ENCODE measurements around the gene BCL2A1.

GRCh38 chr15:79967298-79968182 is 3.5 kb downstream of the BCL2A1 start:
- TF ChIP-seq CTCF (conservative IDR thresholded peaks at IDR 0.05; ENCODE audit: low read depth, low read length) (no peak), RFX5 (IDR thresholded peaks at IDR 0.05; ENCODE audit: low read depth, low read length) (no peak), POLR2A (IDR thresholded peaks at IDR 0.05; ENCODE audit: low read depth, low read length) (no peak), CEBPB (IDR thresholded peaks at IDR 0.05; ENCODE audit: low read depth, low read length) (no peak), RAD21 (IDR thresholded peaks at IDR 0.05; ENCODE audit: low read length) (no peak), CHD1 (IDR thresholded peaks at IDR 0.05; ENCODE audit: low read depth, low read length) (no peak), RCOR1 (IDR thresholded peaks at IDR 0.05; ENCODE audit: insufficient replicate concordance, low read length) (no peak), USF2 (IDR thresholded peaks at IDR 0.05; ENCODE audit: low read depth, low read length) (no peak), BHLHE40 (IDR thresholded peaks at IDR 0.05; ENCODE audit: low read depth, low read length) (no peak), FOS (IDR thresholded peaks at IDR 0.05; ENCODE audit: low read depth, low read length) (no peak), ELK1 (IDR thresholded peaks at IDR 0.05; ENCODE audit: borderline replicate concordance, low read depth, low read length) (no peak), MAZ (IDR thresholded peaks at IDR 0.05; ENCODE audit: borderline replicate concordance, low read depth, low read length) (no peak), MXI1 (IDR thresholded peaks at IDR 0.05; ENCODE audit: borderline replicate concordance, low read depth, low read length) (no peak)

All from IMR-90 (cell line).